ENCODE data around the gene MPHOSPH6.
"Not testable (repeated sequence)": the region's sequence is repeated elsewhere in the genome, so short reads cannot be mapped to it uniquely, and the experiment has no call there.

The MPHOSPH6 gene

DNA sequence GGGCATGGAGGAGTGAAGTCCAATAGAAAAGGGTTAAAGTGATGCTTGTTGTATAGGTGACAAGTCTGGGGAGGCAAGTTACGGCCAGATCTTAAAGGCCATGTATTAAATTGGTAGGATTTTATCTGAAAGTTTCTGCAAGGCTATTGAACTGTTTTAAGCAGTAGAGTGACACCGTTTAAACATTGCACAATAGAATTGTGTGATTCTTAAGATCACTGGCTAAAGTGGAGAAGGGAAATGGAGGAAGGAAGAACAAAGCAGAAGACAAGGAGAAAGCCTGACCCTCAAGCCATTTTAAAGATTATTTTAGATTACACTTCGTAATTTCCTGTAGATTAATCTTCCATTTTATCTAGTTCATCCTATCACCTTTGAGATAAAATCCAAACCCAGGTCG, 5.6 kb upstream of the MPHOSPH6 start:
- peak in 2 of 4 experiments; percentile 13 to 39 for DNase-seq

DNA sequence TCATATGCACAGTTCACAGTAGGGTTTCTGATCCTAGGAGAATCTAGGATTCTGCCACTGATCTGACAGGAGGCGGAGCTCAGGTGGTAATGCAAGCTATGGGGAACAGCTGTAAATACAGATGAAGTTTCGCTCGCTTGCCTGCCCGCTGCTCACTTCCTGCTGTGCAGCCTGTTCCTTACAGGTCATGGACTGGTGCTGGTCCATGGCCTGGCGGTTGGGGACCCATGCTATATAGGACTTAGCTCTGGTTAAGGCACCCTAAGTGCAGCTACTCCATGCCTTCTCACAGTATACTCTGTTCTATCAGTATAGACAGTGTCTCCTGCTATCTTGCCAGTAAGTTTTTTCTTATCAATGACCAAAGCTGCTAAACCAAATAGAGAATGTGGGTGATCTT, 2.4 kb downstream of the MPHOSPH6 start:
- no peak for DNase-seq

GRCh38 chr16:82160226-82160625, 9.8 kb downstream of the MPHOSPH6 start:
- DNase-seq, result no peak

DNA sequence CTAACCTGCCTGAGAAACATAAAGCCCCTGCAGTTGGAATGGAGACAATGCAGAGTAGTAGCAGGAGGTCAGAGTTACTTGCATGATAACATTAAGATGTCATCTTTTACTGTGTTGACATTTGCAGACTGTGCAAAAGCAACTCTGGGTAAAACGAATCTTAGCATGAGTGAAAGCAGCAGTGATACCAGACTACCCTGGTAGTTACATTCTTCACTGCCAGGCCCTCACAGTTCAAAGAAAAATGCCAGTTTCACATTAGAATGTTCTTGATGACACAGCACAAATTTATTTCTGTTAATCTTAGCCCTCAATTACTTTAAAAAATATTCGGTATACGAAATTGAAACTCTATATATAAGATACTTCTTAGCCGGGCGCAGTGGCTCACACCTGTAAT, 12.2 kb downstream of the MPHOSPH6 start:
- no peak for DNase-seq

- no peak for DNase-seq
Measured at GRCh38 chr16:82157534-82157812, 12.6 kb downstream of the MPHOSPH6 start.

DNA sequence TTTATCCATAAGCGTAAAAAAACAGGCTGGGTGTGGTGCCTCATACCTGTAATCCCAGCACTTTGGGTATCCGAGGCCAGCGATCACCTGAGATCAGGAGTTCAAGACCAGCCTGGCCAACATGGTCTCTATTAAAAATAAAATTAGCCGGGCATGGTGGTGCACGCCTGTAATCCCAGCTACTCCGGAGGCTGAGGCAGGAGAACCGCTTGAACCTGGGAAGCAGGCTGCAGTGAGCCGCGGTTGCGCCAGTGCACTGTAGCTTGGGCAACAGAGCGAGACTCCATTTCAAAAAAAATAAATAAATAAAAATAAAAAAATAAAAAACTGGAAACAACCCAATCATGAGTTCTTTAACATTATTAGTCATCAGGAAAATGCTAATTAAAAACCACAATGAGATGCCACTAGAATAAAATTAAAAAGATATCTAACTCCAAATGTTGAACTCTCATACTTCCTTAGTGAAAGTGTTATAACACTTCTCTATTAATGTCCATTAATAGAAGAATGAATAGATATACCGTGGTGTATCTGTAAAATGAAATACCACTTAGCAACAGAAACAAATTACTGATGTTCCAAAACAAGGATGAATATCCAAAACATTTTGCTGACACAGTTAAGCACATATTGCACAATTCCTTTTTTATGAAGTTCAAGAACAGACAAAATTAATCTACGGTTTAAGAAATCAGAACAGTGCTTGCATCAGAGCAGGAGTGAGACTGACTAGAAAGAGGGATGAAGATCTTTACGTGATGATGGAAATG, 13.1 kb downstream of the MPHOSPH6 start:
- DNase-seq, result peak in 2 of 4 experiments; percentile 23 to 33

GRCh38 chr16:82152641-82153112, 17.3 kb downstream of the MPHOSPH6 start:
- DNase-seq, result no peak

DNA sequence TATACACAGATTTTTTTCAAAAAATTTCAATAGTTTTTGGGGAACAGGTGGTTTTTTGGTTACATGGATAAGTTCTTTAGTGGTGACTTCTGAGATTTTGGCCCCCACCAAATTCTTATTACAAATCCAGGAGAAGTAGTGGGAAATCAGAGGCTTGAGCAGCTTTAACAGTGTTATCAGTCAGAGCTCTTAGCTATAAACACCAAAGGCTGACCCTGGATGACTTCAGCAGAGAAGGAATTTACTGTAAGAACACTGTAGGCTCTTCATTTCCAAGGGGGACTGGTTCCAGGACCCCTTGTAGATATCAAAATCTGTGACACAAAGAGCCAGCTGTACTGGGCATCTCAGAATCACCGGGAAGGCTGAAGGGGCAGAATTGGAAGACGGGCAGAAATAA, 17.8 kb downstream of the MPHOSPH6 start:
- no peak for DNase-seq

DNA sequence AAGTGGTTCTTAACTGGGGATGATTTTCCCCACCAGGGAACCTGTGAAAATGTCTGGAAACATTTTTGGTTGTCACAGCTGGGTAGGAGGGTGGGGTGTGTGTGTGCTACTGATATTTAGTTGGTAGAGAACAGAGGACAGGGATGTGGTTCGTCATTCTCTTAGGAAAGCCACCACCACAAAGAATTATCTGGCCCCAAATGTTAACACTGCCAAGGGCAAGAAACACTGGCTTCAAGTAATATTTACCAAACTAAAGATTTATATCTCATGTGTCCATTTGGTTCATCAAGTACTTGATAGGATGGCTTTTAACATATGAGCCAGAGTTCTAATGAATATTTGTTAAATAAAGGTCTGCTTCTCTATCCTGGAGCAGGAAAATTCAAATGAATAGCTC, 19.5 kb downstream of the MPHOSPH6 start:
- DNase-seq, result no peak

DNA sequence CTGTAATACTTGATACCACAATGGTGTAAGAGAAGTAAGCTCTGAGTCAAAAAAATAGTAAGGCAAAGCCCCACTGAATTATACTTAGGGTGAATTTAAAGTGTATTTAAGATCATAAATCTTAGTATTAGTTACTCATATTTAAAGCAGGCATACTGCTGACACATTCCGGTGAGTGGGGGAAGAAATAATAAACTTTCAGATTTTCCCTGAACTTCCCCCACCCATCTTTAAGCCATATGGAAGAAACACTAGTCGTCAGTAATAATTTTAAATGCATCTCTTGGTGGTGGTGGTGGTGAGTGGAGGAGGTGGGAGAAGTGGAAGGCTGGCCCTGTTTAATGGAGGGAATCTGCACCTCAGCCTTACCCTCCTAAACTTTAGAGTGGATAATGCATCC, 20.5 kb downstream of the MPHOSPH6 start:
- DNase-seq, result no peak

DNA sequence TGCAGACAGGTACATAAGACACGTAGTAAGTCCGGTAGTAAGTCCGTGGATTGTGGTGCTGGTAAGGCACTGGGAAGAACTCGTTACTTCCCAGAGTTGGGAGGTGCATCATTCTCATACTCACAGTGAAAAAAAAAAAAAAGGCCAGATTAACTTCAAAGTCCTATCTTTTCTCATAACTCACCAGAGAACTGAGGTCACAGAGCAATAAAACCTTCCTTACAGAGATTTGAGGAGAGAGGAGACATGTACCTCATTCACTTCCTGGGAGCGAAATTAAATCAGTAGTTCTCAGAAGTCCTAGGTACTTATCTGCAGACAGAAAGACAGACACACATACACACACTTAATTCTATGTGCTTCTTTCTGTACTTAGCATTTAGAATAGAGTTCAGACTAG, 22.5 kb downstream of the MPHOSPH6 start:
- no peak for DNase-seq

GRCh38 chr16:82146957-82147356, 23.1 kb downstream of the MPHOSPH6 start:
- DNase-seq, result no peak

- no peak for DNase-seq
Measured at GRCh38 chr16:82146556-82146955, 23.5 kb downstream of the MPHOSPH6 start.

DNA sequence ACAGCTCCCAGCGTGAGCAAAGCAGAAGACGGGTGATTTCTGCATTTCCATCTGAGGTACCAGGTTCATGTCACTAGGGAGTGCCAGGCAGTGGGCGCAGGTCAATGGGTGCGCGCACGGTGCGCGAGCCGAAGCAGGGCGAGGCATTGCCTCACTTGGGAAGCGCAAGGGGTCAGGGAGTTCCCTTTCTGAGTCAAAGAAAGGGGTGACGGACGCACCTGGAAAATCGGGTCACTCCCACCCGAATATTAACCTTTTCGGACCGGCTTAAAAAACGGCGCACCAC, 30.8 kb downstream of the MPHOSPH6 start:
- not testable (repeated sequence) for DNase-seq

DNA sequence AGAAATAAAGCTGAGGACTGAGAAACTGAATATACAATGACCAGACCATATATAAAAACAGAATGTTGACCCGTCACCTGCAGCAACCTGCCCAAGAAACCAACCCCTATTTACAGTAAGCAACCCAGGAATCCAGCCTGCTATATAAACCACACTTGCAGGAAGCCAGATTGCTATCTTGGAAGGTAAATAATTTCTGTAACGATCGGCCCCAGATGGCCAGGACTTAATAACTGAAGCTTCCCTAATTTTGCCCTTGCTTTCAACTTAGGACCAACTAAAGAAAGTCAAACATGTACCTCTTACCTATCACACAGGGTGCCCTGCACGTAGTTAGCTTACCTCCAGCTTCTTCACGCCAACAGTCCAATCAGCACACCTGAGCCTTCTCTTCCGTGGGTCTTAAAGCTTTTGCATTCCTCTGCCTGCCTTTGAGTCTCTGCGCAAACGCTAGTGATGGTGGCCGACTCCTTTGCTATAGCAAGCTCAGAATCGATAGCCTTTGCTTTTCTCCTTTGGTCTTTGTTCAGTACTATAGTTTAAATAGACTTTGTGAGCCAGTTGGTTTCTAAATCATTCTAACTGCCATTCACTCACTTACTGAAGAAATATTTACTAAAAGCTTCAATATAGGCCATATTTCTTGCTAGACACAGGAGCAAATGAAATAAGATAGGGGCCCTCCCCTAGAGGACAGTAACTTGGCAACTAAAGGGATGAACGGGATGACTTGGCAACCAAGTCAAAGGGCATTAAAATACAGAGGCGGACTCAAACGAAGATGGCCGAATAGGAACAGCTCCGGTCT, 31.3 kb downstream of the MPHOSPH6 start:
- DNase-seq, result no peak

DNA sequence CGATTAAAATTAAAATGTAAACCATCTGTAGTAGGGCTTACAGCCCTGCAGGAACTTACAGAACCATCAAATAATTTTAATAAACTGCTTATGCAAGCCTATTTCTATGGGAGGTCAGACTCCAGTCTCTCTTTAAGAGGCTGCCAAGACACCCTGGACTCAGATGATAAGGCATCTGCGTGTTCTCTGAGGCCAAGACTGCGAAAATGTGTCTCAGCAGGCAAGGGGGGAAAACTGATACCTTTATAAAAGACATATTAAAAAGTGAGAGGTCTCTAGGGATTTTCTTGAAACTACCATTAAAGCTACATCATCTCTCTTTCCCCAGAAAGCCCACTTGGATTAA, 32.2 kb downstream of the MPHOSPH6 start:
- DNase-seq, result no peak

GRCh38 chr16:82136956-82137821, 32.8 kb downstream of the MPHOSPH6 start:
- no peak for DNase-seq

- DNase-seq, result no peak
Measured at GRCh38 chr16:82135844-82136243, 34.2 kb downstream of the MPHOSPH6 start.

GRCh38 chr16:82134846-82135245, 35.2 kb downstream of the MPHOSPH6 start:
- no peak for DNase-seq

- no peak for DNase-seq
Measured at GRCh38 chr16:82133798-82134197, 36.2 kb downstream of the MPHOSPH6 start.

GRCh38 chr16:82129881-82130280, 40.1 kb downstream of the MPHOSPH6 start:
- no peak for DNase-seq

- DNase-seq, result no peak
Measured at GRCh38 chr16:82124651-82125050, 45.4 kb downstream of the MPHOSPH6 start.

- DNase-seq, result no peak
Measured at GRCh38 chr16:82119405-82119804, 50.6 kb downstream of the MPHOSPH6 start.

DNA sequence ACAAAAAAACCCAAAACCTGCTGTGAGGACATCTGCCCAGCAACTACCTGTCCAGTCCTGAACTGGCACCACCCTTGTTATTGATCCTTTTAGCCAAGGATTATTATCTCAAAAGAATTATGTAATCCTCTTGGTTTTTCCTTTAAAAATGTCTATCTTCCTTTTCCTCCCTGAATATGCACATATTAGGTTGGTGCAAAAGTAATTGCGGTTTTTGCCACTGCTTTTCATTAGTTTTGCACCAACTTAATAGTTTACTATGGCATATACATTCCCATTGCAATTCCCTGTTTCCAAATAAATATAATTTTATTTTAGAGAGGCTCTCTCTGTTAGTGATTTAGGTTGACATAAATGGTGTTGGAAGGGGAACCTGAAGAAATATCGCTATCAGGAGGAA, 51.3 kb downstream of the MPHOSPH6 start:
- no peak for DNase-seq

All from suppressor macrophage (primary cell).